OCI-LY3 (cell line): ENCODE results near the gene ZFYVE28.

Experiments
- H2AFZ ChIP-seq: fragments of 200-600, 300-600 bp; shearing (Covaris generic); 2 replicates; pipeline ENCODE4 v1.6.0; 2014; ENCODE audit warnings: antibody characterized with exemption, low read depth, low read length
- H3K27ac ChIP-seq: fragments of 200-600, 300-600 bp; sonication (generic); 2 replicates; pipeline ENCODE4 v1.5.1; 2014; ENCODE audit warnings: mild to moderate bottlenecking, low read length, moderate library complexity, mixed read lengths
- H3K27me3 ChIP-seq: fragments of 200-600, 300-600 bp; sonication (generic); 2 replicates; pipeline ENCODE4 v1.6.1; 2014; ENCODE audit warnings: low read depth, low read length, mixed read lengths
- H3K36me3 ChIP-seq: fragments of 200-600, 300-600 bp; sonication (generic); replicated peaks from 2 replicates; pipeline ENCODE3; 2014; ENCODE audit warnings: low read depth, low read length, mixed read lengths
- H3K4me1 ChIP-seq: fragments of 300-600, 200-600 bp; sonication (generic); 2 replicates; pipeline ENCODE4 v1.6.1; 2014; ENCODE audit warnings: low read length, mixed read lengths
- H3K4me2 ChIP-seq: fragments of 200-600, 300-600 bp; sonication (generic); 2 replicates; pipeline ENCODE4 v1.6.1; 2014; ENCODE audit warnings: low read length, mixed read lengths
- H3K4me3 ChIP-seq: fragments of 300-600, 200-600 bp; sonication (generic); 2 replicates; pipeline ENCODE4 v1.5.1; 2014; ENCODE audit warnings: antibody characterized with exemption, mild to moderate bottlenecking, low read length, moderate library complexity
- H3K79me2 ChIP-seq: fragments of 300-600, 200-600 bp; shearing (Covaris generic); 2 replicates; pipeline ENCODE4 v1.6.1; 2014; ENCODE audit warnings: mild to moderate bottlenecking, low read length, mixed read lengths
- H3K9ac ChIP-seq: fragments of 300-600, 200-600 bp; shearing (Covaris generic); 2 replicates; pipeline ENCODE4 v1.6.0; 2014; ENCODE audit warnings: mild to moderate bottlenecking, low read length, moderate library complexity
- H3K9me3 ChIP-seq: fragments of 200-600, 300-600 bp; shearing (Covaris generic); 2 replicates; pipeline ENCODE4 v1.6.1; 2014; ENCODE audit warnings: low read length, mixed read lengths; ENCODE audit not compliant: insufficient read depth
- H4K20me1 ChIP-seq: fragments of 200-600, 300-600 bp; sonication (generic); 2 replicates; pipeline ENCODE4 v1.6.1; 2016; ENCODE audit warnings: low read length, mixed read lengths; ENCODE audit not compliant: insufficient read depth
- CTCF ChIP-seq: fragments of 200-600, 300-600 bp; sonication (generic); IDR thresholded peaks from 2 replicates; pipeline ENCODE4 v1.5.1; 2014; ENCODE audit warnings: antibody characterized with exemption, low read length, low read depth
- EZH2phosphoT487 ChIP-seq: fragments of 200-600 bp; shearing (Covaris generic); IDR thresholded peaks from 2 replicates; pipeline ENCODE4 v1.6.1; 2018; ENCODE audit warnings: antibody characterized with exemption, mixed run types, low read depth

ZFYVE28 gene

GRCh38 chr4:2258091-2259035, 160.1 kb downstream of the ZFYVE28 start:
- no peak overlapping the region for H3K27ac ChIP-seq
- H3K4me3 ChIP-seq = no peak overlapping the region
- TF ChIP-seq EZH2phosphoT487 (no peak), CTCF (no peak)
- no peaks in the 10 kb centered on the region for H4K20me1 ChIP-seq
- no peak overlapping the region for H3K4me2 ChIP-seq
- peaks cover 9% of the 10 kb centered on the region; the same call in 1 of the 2 replicates for H3K4me1 ChIP-seq
- H3K9ac ChIP-seq = no peak overlapping the region
- H3K9me3 ChIP-seq = no peaks in the 10 kb centered on the region
- no peaks in the 10 kb centered on the region for H3K79me2 ChIP-seq
- H3K27me3 ChIP-seq = no peaks in the 10 kb centered on the region
- H2AFZ ChIP-seq = no peak overlapping the region
- H3K36me3 ChIP-seq = no peaks in the 10 kb centered on the region

GRCh38 chr4:2257361-2258081, 160.9 kb downstream of the ZFYVE28 start:
- no peak for TF ChIP-seq EZH2phosphoT487
- H3K27me3 ChIP-seq = no peaks in the 10 kb centered on the region
- no peaks in the 10 kb centered on the region for H3K79me2 ChIP-seq
- H4K20me1 ChIP-seq = no peaks in the 10 kb centered on the region
- no peaks in the 10 kb centered on the region for H3K36me3 ChIP-seq
- peaks cover 9% of the 10 kb centered on the region; the same call in 1 of the 2 replicates for H3K4me1 ChIP-seq
- no peak overlapping the region for H3K27ac ChIP-seq
- H3K4me3 ChIP-seq = no peak overlapping the region
- H3K9me3 ChIP-seq = no peaks in the 10 kb centered on the region
- no peak overlapping the region for H2AFZ ChIP-seq
- no peak overlapping the region for H3K4me2 ChIP-seq
- H3K9ac ChIP-seq = no peak overlapping the region

GRCh38 chr4:2256781-2257191, 161.7 kb downstream of the ZFYVE28 start:
- Histone ChIP-seq H3K4me1 (peaks cover 9% of the 10 kb centered on the region; the same call in 1 of the 2 replicates), H3K4me2 (no peak overlapping the region)
- no peak for TF ChIP-seq EZH2phosphoT487
- no peak for TF ChIP-seq CTCF

GRCh38 chr4:2256156-2256731, 162.2 kb downstream of the ZFYVE28 start:
- Histone ChIP-seq H3K4me2 (no peak overlapping the region), H3K79me2 (no peaks in the 10 kb centered on the region), H3K36me3 (no peaks in the 10 kb centered on the region), H3K27ac (no peak overlapping the region), H3K9ac (no peak overlapping the region), H2AFZ (no peak overlapping the region), H4K20me1 (no peaks in the 10 kb centered on the region), H3K9me3 (no peaks in the 10 kb centered on the region), H3K4me1 (peaks cover 9% of the 10 kb centered on the region; the same call in 1 of the 2 replicates), H3K4me3 (no peak overlapping the region), H3K27me3 (no peaks in the 10 kb centered on the region)
- TF ChIP-seq CTCF (no peak), EZH2phosphoT487 (no peak)

More at GRCh38 chr4:2256781-2257191, 161.7 kb downstream of the ZFYVE28 start:
- Histone ChIP-seq H3K36me3 (no peaks in the 10 kb centered on the region), H4K20me1 (no peaks in the 10 kb centered on the region), H3K27ac (no peak overlapping the region), H3K79me2 (no peaks in the 10 kb centered on the region), H3K4me3 (no peak overlapping the region), H3K27me3 (no peaks in the 10 kb centered on the region), H2AFZ (no peak overlapping the region), H3K9ac (no peak overlapping the region), H3K9me3 (no peaks in the 10 kb centered on the region)
